ENCODE measurements around the gene ARHGEF7. TPM values are rescaled to one million over a fixed set of nuclear protein-coding genes. Genes with fewer than 3 reads are reported as not detected.

ARHGEF7 gene
- total and polyA plus RNA-seq, 2 experiments from 2014 or later = 23.6 to 58.9 TPM

GRCh38 chr13:111160648-111161047, 45.5 kb downstream of the ARHGEF7 start (continued):
- TF ChIP-seq ZNF331 (CRISPR knock-in tag; IDR thresholded peaks at IDR 0.05; ENCODE audit: low read depth) = no peak
- no peak for TF ChIP-seq ETS1 (IDR thresholded peaks at IDR 0.05)

- Histone ChIP-seq H3K27ac (ENCODE audit: low read depth) (no peak overlapping the region), H4K20me1 (replicated peaks; ENCODE audit: insufficient read depth) (peaks cover 67% of the 10 kb centered on the region)
Observed at GRCh38 chr13:111161601-111162600, 46.8 kb downstream of the ARHGEF7 start.

More at GRCh38 chr13:111161601-111162600, 46.8 kb downstream of the ARHGEF7 start:
- TF ChIP-seq ZNF114 (CRISPR knock-in tag; IDR thresholded peaks at IDR 0.05) (no peak), ZNF331 (CRISPR knock-in tag; IDR thresholded peaks at IDR 0.05; ENCODE audit: low read depth) (no peak), POLR2AphosphoS5 (IDR thresholded peaks at IDR 0.05; ENCODE audit: low read depth) (no peak), ETS1 (IDR thresholded peaks at IDR 0.05) (no peak), CREB1 (CRISPR knock-in tag; IDR thresholded peaks at IDR 0.05; ENCODE audit: low read depth) (no peak), REST (IDR thresholded peaks at IDR 0.05; ENCODE audit: unreplicated experiment) (no peak)
- Mint-ChIP-seq H3K36me3 (ENCODE audit: low read depth) (peaks cover 16% of the 10 kb centered on the region), H3K4me3 (no peak overlapping the region), H3K27me3 (ENCODE audit: insufficient read depth, low read depth, poor library complexity) (peaks cover 4% of the 10 kb centered on the region), H3K4me1 (no peaks in the 10 kb centered on the region), H3K9me3 (no peaks in the 10 kb centered on the region), H3K27ac (no peak overlapping the region)
- Histone ChIP-seq H3K27me3 (ENCODE audit: insufficient read depth) (no peaks in the 10 kb centered on the region), H3K4me2 (no peak overlapping the region), H2AFZ (no peak overlapping the region), H3K4me3 (no peak overlapping the region), H3K4me1 (ENCODE audit: insufficient read depth) (no peaks in the 10 kb centered on the region), H3K36me3 (ENCODE audit: insufficient read depth) (0 out of 2 replicates have a peak, but pooled peaks cover 4% of the 10 kb centered on the region), H3K79me2 (replicated peaks; ENCODE audit: insufficient read depth) (peaks cover 100% of the 10 kb centered on the region), H3K9me2 (ENCODE audit: insufficient read depth) (no peaks in the 10 kb centered on the region), H3F3A (replicated peaks; ENCODE audit: low read depth) (no peaks in the 10 kb centered on the region)
- ATAC-seq (no peak), DNase-seq (ENCODE audit: low spot score) (no peak)

All from GM23338 (cell line).